D721Med (cell line): ENCODE results near the gene RHEX.

Experiments
- DNase-seq: peaks from one replicate; pipeline ENCODE4 v3.0.0; 2011; ENCODE audit warnings: low spot score; ENCODE audit not compliant: insufficient read length
- FAIRE-seq: peaks from 2 replicates; lab custom pipeline; 2011; peaks lifted over from hg19 to GRCh38; lab: Jason Lieb, UNC
- CTCF ChIP-seq: IDR thresholded peaks from 2 replicates; pipeline ENCODE4 v1.5.1; 2012; ENCODE audit warnings: mild to moderate bottlenecking, control low read depth; ENCODE audit not compliant: insufficient read depth; ENCODE audit errors: missing control alignments

RHEX gene

DNA sequence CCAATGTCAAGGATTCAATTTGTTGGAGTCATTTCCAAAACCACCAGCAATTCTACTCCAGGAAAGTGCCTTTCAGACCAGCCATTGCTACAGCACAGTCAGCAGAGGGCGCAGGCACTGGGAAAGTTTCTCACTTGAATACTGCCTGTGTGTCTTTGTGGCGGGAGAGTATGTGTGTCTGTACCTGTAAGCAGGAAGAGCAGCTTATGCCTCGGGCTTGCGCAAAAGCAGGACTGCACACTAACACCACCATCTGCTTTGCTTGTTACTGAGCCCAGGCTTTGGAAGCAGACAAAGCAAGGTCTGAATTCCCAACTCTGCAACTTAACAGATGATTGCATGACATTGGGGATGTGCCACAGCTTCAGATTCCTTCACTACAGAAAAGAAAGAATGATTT, 22.3 kb upstream of the RHEX start:
- FAIRE-seq = no peak
- DNase-seq = no peak
- TF ChIP-seq CTCF = peak; percentile 98

GRCh38 chr1:206032380-206033140, 20.4 kb upstream of the RHEX start:
- DNase-seq = no peak
- no peak for FAIRE-seq
- no peak for TF ChIP-seq CTCF

- DNase-seq = no peak
- TF ChIP-seq CTCF = no peak
- no peak for FAIRE-seq
Measured at GRCh38 chr1:206035027-206035426, 17.9 kb upstream of the RHEX start.

GRCh38 chr1:206036663-206037455, 16.1 kb upstream of the RHEX start:
- FAIRE-seq = no peak
- no peak for DNase-seq
- no peak for TF ChIP-seq CTCF

GRCh38 chr1:206037581-206037980, 15.4 kb upstream of the RHEX start:
- DNase-seq (peak; percentile 47), FAIRE-seq (peak; percentile 98)
- no peak for TF ChIP-seq CTCF

DNA sequence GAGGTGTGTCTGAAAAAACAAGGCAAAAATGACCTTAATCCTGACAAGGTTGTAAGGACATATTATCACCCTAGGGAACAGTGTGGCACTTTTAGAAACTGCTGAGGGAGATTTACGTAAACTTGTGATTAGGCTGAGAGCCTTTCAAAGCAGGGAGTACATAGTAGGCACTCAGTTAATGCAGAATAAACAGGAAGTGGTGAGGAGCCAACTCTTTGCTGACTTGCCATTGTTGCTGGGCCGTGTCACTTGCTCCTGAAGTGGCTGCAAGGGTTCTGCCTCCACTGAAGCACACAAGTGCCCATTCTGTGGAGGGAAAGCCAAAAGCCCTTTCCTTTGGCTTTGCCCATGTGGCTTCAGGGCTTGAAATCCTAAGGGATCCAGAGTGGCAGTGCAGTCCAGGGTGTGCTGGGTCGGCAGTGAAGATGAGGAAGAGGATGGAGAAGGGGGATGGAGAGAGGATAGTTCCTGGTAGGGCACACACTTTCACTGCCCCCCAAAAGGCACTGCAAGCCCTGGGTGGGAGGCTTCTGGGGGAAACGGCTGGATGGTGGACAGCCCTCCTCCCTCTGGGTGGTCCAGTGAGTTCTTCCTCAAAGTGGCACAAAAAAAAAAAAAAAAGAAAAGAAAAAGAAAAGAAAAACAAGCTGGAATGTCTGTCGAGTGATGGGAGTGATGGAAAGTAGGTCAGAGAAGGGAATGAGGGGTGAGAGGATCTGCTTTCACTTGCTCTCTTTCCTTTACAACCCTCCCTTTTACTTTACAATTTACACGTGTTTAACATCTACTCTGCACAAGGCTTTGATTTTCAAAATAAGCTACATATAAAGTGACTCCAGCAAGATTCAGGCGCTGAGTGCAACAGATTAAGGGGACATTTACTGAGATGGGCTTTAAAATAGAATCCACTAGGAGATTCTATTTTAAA, 13.7 kb upstream of the RHEX start:
- DNase-seq = no peak
- no peak for FAIRE-seq
- TF ChIP-seq CTCF = no peak
